GM19328 (cell line): ENCODE measurements around the gene LTBR.

Experiments
- ATAC-seq: cut with Tn5 transposase; IDR thresholded peaks from one replicate; pipeline ENCODE4 v1.9.1; 2021; ENCODE audit warnings: mild to moderate bottlenecking, moderate library complexity; ENCODE audit not compliant: unreplicated experiment

LTBR gene

GRCh38 chr12:6346235-6346832 lies 37.6 kb upstream of the LTBR start:
- ATAC-seq: no peak

- no peak for ATAC-seq
Measured at GRCh38 chr12:6346942-6347341, 37.0 kb upstream of the LTBR start.

GRCh38 chr12:6347367-6348338 lies 36.3 kb upstream of the LTBR start:
- ATAC-seq: no peak

GRCh38 chr12:6351622-6352021 lies 32.3 kb upstream of the LTBR start:
- ATAC-seq: no peak

- ATAC-seq: no peak
Measured at GRCh38 chr12:6352193-6353173, 31.5 kb upstream of the LTBR start.

GRCh38 chr12:6354495-6355393 lies 29.2 kb upstream of the LTBR start:
- no peak for ATAC-seq

GRCh38 chr12:6355491-6356373 lies 28.2 kb upstream of the LTBR start:
- ATAC-seq: no peak

GRCh38 chr12:6356374-6356820 lies 27.6 kb upstream of the LTBR start:
- no peak for ATAC-seq

GRCh38 chr12:6358881-6359280 lies 25.1 kb upstream of the LTBR start:
- ATAC-seq: no peak

GRCh38 chr12:6360080-6360571 lies 23.8 kb upstream of the LTBR start:
- ATAC-seq: no peak

- no peak for ATAC-seq
Measured at GRCh38 chr12:6360578-6361490, 23.1 kb upstream of the LTBR start.

GRCh38 chr12:6361834-6362233 lies 22.1 kb upstream of the LTBR start:
- no peak for ATAC-seq

GRCh38 chr12:6362403-6362802 lies 21.6 kb upstream of the LTBR start:
- no peak for ATAC-seq

GRCh38 chr12:6363010-6363329 lies 21.0 kb upstream of the LTBR start:
- no peak for ATAC-seq

- ATAC-seq: no peak
Measured at GRCh38 chr12:6363330-6364043, 20.5 kb upstream of the LTBR start.

GRCh38 chr12:6364044-6364374 lies 20.0 kb upstream of the LTBR start:
- no peak for ATAC-seq
